ENCODE results near the gene BCL6B.

GRCh38 chr17:7039832-7040231 lies 17.0 kb downstream of the BCL6B start:
- no peak for TF ChIP-seq CTCF (IDR thresholded peaks at IDR 0.05)
- no peak for TF ChIP-seq POLR2A (IDR thresholded peaks at IDR 0.05)

Measured in uterus (tissue), 2 donors.